Neural cell (in vitro differentiated cells): Measurements from ENCODE around the gene CELA3A. TPM values are rescaled to one million over a fixed set of nuclear protein-coding genes. Genes with fewer than 3 reads are reported as not detected.

Experiments
- H2AFZ ChIP-seq: fragments of 200-600, 300-800 bp; sonication (generic), shearing (Covaris generic); 2 replicates; pipeline ENCODE4 v1.6.0; 2014; ENCODE audit warnings: low read depth, mild to moderate bottlenecking, antibody characterized with exemption, low read length, moderate library complexity
- H3F3A ChIP-seq: fragments of 200-600 bp; shearing (Covaris generic); 2 replicates; pipeline ENCODE4 v1.6.1; 2016; ENCODE audit warnings: mild to moderate bottlenecking, moderate library complexity, mixed read lengths, antibody characterized with exemption, low read length; ENCODE audit not compliant: insufficient read depth, poor library complexity, severe bottlenecking
- H3K27ac ChIP-seq: fragments of 200-600, 300-800 bp; sonication (generic), shearing (Covaris generic); 2 replicates; pipeline ENCODE4 v1.5.1; 2014; ENCODE audit warnings: mild to moderate bottlenecking, low read length, moderate library complexity
- H3K27me3 ChIP-seq: fragments of 300-800, 200-600 bp; sonication (generic), shearing (Covaris generic); 2 replicates; pipeline ENCODE4 v1.6.0; 2014; ENCODE audit warnings: mild to moderate bottlenecking, low read depth, low read length, moderate library complexity; ENCODE audit not compliant: insufficient read depth
- H3K36me3 ChIP-seq: fragments of 300-800, 200-600 bp; sonication (generic), shearing (Covaris generic); 2 replicates; pipeline ENCODE4 v1.5.1; 2014; ENCODE audit warnings: mild to moderate bottlenecking, antibody characterized with exemption, low read length, moderate library complexity; ENCODE audit not compliant: insufficient read depth
- H3K4me2 ChIP-seq: fragments of 300-800, 200-600 bp; sonication (generic), shearing (Covaris generic); 2 replicates; pipeline ENCODE4 v1.6.0; 2014; ENCODE audit warnings: mild to moderate bottlenecking, low read length
- H3K4me3 ChIP-seq: fragments of 300-800, 200-600 bp; sonication (generic), shearing (Covaris generic); 2 replicates; pipeline ENCODE4 v1.5.1; 2014; ENCODE audit warnings: mild to moderate bottlenecking, low read length, moderate library complexity
- H3K79me2 ChIP-seq: fragments of 200-600 bp; shearing (Covaris generic); replicated peaks from 2 replicates; pipeline ENCODE4 v1.6.0; 2014; ENCODE audit warnings: mild to moderate bottlenecking, low read length, moderate library complexity; ENCODE audit not compliant: insufficient read depth
- H3K9ac ChIP-seq: fragments of 300-800, 200-600 bp; sonication (generic), shearing (Covaris generic); 2 replicates; pipeline ENCODE4 v1.6.1; 2016; ENCODE audit warnings: mild to moderate bottlenecking, low read length, mixed read lengths
- H3K9me2 ChIP-seq: fragments of 200-600 bp; shearing (Covaris generic); 2 replicates; pipeline ENCODE4 v1.6.1; 2016; ENCODE audit warnings: mild to moderate bottlenecking, low read length, mixed read lengths; ENCODE audit not compliant: insufficient read depth
- H3K9me3 ChIP-seq: fragments of 200-600, 300-800 bp; sonication (generic), shearing (Covaris generic); 2 replicates; pipeline ENCODE4 v1.6.1; 2016; ENCODE audit warnings: mild to moderate bottlenecking, mixed run types, low read length, moderate library complexity, mixed read lengths
- H4K20me1 ChIP-seq: fragments of 200-600 bp; shearing (Covaris generic); 2 replicates; pipeline ENCODE4 v1.6.1; 2016; ENCODE audit warnings: mild to moderate bottlenecking, mixed run types; ENCODE audit not compliant: insufficient read depth
- CTCF ChIP-seq: fragments of 450-650 bp; IDR thresholded peaks from 2 replicates; pipeline ENCODE4 v1.5.1; 2014; ENCODE audit warnings: antibody characterized with exemption, mild to moderate bottlenecking, moderate library complexity; ENCODE audit not compliant: poor library complexity, severe bottlenecking
- EP300 ChIP-seq: fragments of 450-650 bp; conservative IDR thresholded peaks from 2 replicates; pipeline ENCODE4 v1.6.1; 2014; ENCODE audit warnings: antibody characterized with exemption, mild to moderate bottlenecking, moderate library complexity; ENCODE audit not compliant: poor library complexity, severe bottlenecking
- EZH2 ChIP-seq: fragments of 200-600, 300-800 bp; shearing (Covaris generic), sonication (generic); IDR thresholded peaks from 2 replicates; pipeline ENCODE4 v1.6.1; 2014; ENCODE audit warnings: antibody characterized with exemption, low read length, borderline replicate concordance, mild to moderate bottlenecking; ENCODE audit not compliant: insufficient read depth, poor library complexity, severe bottlenecking
- MXI1 ChIP-seq: fragments of 450-650 bp; conservative IDR thresholded peaks from 2 replicates; pipeline ENCODE4 v1.6.1; 2014; ENCODE audit warnings: antibody characterized with exemption, mild to moderate bottlenecking; ENCODE audit not compliant: poor library complexity, severe bottlenecking
- POLR2AphosphoS5 ChIP-seq: IDR thresholded peaks from 2 replicates; pipeline ENCODE4 v1.6.1; 2012
- RAD21 ChIP-seq: fragments of 450-650 bp; conservative IDR thresholded peaks from 2 replicates; pipeline ENCODE4 v1.6.1; 2014; ENCODE audit warnings: antibody characterized with exemption, mild to moderate bottlenecking, moderate library complexity
- REST ChIP-seq: IDR thresholded peaks from 2 replicates; pipeline ENCODE4 v1.6.1; 2012; ENCODE audit warnings: borderline replicate concordance
- SMC3 ChIP-seq: fragments of 450-650 bp; conservative IDR thresholded peaks from 2 replicates; pipeline ENCODE4 v1.6.1; 2014; ENCODE audit warnings: antibody characterized with exemption, mild to moderate bottlenecking, moderate library complexity; ENCODE audit not compliant: poor library complexity
- TAF1 ChIP-seq: IDR thresholded peaks from 2 replicates; pipeline ENCODE4 v1.6.1; 2012; ENCODE audit warnings: low read depth
- polyA plus RNA-seq: library from polyadenylated mRNA; depleted of rRNA; stranded (reverse); fragments of >200 nt; gene quantifications from 2 replicates; pipeline ENCODE4 v1.2.3, GENCODE V29; 2014

Gene CELA3A
- polyA plus RNA-seq, 1 donor from 2014 or later = not detected

- Histone ChIP-seq H4K20me1 (no peaks in the 10 kb centered on the region), H3K9me2 (no peaks in the 10 kb centered on the region), H3K79me2 (no peaks in the 10 kb centered on the region), H3K27me3 (no peaks in the 10 kb centered on the region), H3K9ac (no peak overlapping the region), H3K36me3 (no peaks in the 10 kb centered on the region), H2AFZ (no peak overlapping the region), H3K4me2 (no peak overlapping the region), H3F3A (no peaks in the 10 kb centered on the region), H3K9me3 (no peaks in the 10 kb centered on the region), H3K4me3 (no peak overlapping the region), H3K27ac (no peak overlapping the region)
- TF ChIP-seq CTCF (no peak), SMC3 (no peak)
Observed at GRCh38 chr1:22045604-22046228, 44.3 kb downstream of the CELA3A start.

- no peak for TF ChIP-seq POLR2AphosphoS5
- TF ChIP-seq TAF1 = no peak
- no peak for TF ChIP-seq MXI1
- no peak for TF ChIP-seq EP300
- no peak for TF ChIP-seq REST
- Histone ChIP-seq H3K9ac (no peak overlapping the region), H3K27ac (no peak overlapping the region), H3F3A (no peaks in the 10 kb centered on the region), H3K9me3 (no peaks in the 10 kb centered on the region), H3K27me3 (no peaks in the 10 kb centered on the region), H3K9me2 (no peaks in the 10 kb centered on the region), H3K4me3 (no peak overlapping the region), H3K36me3 (no peaks in the 10 kb centered on the region), H2AFZ (no peak overlapping the region), H3K79me2 (peaks cover 4% of the 10 kb centered on the region), H4K20me1 (no peaks in the 10 kb centered on the region), H3K4me2 (no peak overlapping the region)
Observed at GRCh38 chr1:22048351-22049192, 47.1 kb downstream of the CELA3A start.

GRCh38 chr1:22050330-22050729 is 48.9 kb downstream of the CELA3A start:
- H3F3A ChIP-seq = no peaks in the 10 kb centered on the region
- H3K4me2 ChIP-seq = no peak overlapping the region
- H3K4me3 ChIP-seq = no peak overlapping the region
- H3K9ac ChIP-seq = no peak overlapping the region
- H3K27ac ChIP-seq = no peak overlapping the region
- no peak overlapping the region for H2AFZ ChIP-seq
- H3K79me2 ChIP-seq = peaks cover 19% of the 10 kb centered on the region
- no peaks in the 10 kb centered on the region for H3K9me3 ChIP-seq
- H3K27me3 ChIP-seq = no peaks in the 10 kb centered on the region
- H4K20me1 ChIP-seq = no peaks in the 10 kb centered on the region
- no peak for TF ChIP-seq EZH2
- TF ChIP-seq SMC3 = no peak
- no peak for TF ChIP-seq CTCF
- no peak for TF ChIP-seq TAF1
- no peak for TF ChIP-seq EP300
- no peak for TF ChIP-seq REST
- no peak for TF ChIP-seq POLR2AphosphoS5
- no peak for TF ChIP-seq RAD21
- no peak for TF ChIP-seq MXI1
- no peaks in the 10 kb centered on the region for H3K9me2 ChIP-seq
- H3K36me3 ChIP-seq = no peaks in the 10 kb centered on the region
